Fibroblast of skin of left biceps (primary cell): ENCODE measurements around the gene WRAP53.
"Not testable (repeated sequence)": the region's sequence is repeated elsewhere in the genome, so short reads cannot be mapped to it uniquely, and the experiment has no call there.

Source experiments
- DNase-seq, 2 experiments: peaks; one replicate each; pipeline ENCODE4 v3.0.0-alpha.2; 2013; ENCODE audit warnings: low read depth in 2 of 2

WRAP53 gene

DNA sequence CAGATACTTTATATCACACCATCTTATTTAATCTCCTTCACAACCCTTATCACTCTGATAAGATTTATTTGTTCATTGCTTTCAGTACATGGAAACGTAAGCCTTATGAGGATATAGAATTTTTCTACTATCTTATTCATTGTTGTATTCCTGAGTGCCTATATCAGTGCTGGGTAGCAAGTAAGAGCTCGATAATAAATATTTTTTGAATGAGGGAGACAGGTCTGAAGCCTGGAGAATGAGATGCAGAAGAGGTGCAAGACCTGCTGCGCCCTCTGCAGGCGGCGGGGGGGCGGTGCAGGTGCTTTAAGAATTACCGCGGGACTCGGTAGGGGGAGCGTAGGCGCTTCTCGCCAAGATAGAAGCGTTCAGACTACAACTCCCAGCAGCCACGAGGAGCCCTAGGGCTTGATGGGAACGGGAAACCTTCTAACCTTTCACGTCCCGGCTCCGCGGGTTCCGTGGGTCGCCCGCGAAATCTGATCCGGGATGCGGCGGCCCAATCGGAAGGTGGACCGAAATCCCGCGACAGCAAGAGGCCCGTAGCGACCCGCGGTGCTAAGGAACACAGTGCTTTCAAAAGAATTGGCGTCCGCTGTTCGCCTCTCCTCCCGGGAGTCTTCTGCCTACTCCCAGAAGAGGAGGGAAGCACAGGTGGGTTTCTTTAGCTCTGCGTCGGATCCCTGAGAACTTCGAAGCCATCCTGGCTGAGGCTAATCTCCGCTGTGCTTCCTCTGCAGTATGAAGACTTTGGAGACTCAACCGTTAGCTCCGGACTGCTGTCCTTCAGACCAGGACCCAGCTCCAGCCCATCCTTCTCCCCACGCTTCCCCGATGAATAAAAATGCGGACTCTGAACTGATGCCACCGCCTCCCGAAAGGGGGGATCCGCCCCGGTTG, at the start of gene WRAP53:
WRAP53 (plus strand) TSS at position 570 of the 900 bp plus-strand sequence; CDS start at position 742, 172 bp downstream.
- DNase-seq, result peak; percentile 97 to 98

DNA sequence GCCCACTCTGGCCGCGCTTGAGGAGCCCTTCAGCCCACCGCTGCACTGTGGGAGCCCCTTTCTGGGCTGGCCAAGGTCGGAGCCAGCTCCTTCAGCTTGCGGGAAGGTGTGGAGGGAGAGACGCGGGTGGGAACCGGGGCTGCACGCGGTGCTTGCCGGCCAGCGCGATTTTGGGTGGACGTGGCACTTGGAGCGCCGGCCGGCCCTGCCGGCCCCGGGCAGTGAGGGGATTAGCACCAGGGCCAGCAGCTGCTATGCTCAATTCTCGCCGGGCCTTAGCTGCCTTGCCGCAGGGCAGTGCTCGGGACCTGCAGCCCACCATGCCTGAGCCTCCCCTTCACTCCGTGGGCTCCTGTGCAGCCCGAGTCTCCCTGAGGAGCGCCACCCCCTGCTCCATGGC, 47.5 kb upstream of the WRAP53 start:
- no peak for DNase-seq

DNA sequence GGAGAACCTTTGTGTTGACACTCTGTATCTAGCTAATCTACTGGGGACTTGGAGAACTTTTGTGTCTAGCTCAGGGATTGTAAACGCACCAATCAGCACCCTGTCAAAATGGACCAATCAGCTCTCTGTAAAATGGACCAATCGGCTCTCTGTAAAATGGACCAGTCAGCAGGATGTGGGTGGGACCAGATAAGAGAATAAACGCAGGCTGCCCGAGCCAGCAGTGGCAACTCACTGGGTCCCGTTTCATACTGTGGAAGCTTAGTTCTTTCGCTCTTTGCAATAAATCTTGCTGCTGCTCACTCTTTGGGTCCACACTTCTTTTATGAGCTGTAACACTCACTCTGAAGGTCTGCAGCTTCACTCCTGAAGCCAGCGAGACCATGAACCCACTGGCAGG, 46.6 kb upstream of the WRAP53 start:
- DNase-seq, result not testable (repeated sequence)

DNA sequence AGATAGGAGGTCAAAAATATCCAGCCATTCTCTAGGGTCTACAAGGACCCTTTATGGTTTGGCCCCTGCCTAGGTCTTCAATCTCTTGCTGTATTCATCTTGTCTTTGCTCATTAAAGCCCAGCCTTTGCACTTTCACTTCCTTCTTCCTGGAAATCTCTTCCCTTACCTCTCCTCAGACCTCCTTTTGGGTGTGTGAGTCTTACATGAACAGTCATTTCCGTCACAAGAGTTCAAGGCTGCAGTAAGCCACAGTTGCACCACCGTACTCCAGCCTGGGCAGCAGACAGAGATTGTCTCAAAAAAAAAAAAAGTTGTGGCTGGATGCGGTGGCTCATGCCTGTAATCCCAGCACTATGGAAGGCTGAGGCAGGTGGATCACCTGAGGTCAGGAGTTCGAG, 43.5 kb upstream of the WRAP53 start:
- no peak for DNase-seq

DNA sequence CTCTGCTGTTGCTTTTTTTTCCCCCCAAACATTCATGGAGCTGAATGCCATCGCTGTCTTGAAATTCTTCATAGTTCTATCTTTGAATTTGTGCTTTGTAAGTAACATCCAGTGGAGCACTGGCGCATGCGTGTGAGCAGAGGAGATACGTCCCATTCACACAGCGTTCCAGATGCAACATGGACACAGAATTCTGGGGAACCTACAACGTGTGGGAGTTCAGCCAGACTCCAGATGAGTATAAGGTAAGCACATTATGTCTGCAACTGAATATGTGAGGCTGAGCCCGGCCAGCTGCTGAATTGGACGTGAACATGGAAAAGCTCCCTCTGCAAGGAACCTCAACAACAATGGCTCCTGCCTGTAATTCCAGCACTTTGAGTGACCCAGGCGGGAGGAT, 41.8 kb upstream of the WRAP53 start:
- no peak for DNase-seq

DNA sequence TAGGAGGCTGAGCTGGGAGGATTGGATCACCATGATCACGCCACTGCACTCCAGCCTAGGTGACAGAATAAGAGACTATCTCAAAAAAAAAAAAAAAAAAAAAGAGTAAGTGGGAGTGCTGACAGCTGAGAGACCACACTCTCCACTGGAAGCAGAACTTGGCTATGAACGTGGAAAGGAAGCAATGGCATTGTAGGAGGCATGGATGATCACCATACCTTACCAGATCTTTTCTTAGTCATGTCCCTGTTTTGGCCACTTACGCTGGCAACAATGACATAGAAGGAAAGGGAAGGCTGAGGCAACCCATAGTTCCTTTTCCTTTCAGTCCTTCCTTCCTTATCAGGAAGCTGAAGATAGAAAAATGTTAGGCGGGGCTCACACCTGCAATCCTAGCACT, 41.3 kb upstream of the WRAP53 start:
- DNase-seq, result no peak

DNA sequence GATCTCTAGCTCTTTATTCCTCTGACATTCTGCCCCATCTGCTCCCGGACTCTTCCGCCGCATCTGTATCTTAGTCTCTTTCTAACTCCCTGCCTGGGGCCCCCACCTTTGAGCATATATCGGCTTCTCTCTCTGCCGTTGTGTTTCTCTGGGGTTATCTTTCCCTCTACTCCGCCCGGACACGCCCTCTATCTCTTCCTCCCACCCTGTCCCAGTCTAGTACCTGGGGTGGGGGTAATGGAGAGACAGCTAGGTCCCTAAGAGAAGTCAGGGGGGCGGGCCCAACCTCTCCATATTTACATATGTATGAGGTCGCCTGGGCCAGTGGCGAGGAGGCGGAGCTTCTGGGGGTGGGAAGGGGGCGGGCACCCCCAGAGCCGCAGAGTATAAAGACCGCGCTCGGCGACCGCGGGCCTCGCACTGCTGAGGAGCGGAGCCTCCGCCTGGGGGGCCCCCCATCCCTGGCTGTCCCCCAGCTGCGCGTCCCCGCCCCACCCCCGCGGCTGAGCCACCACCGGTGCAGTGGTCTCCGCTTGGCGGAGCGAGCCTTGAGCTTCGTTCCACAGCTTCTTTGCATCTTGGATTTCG, 37.7 kb upstream of the WRAP53 start, which contains the start of gene ATP1B2:
ATP1B2 (plus strand) TSS at position 418 of the 588 bp plus-strand sequence. CDS start 593 bp downstream, outside the sequence.
- DNase-seq, result no peak

DNA sequence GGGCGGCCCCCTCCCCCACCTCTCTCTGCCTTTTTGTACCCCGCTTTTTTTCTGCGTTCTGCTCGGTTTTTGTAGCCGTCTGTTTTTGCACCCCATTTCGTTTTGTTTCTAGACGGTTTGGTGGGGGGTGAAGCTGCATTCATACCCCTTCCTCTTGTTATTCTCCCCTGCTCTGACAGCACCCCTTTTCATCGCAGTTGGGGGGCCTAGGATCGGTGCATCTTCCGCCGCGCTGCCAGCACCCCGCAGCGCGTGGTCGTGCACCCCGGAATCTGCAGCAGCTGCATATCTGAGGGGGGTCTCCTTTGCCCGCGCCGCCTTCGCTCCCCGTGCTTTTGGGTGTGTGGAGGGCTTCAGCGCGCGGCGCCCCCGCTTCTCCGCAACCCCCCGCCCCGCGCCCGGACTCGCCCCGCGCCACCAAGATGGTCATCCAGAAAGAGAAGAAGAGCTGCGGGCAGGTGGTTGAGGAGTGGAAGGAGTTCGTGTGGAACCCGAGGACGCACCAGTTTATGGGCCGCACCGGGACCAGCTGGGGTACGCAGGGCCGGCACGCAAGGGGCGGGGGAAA, 37.1 kb upstream of the WRAP53 start:
- no peak for DNase-seq

DNA sequence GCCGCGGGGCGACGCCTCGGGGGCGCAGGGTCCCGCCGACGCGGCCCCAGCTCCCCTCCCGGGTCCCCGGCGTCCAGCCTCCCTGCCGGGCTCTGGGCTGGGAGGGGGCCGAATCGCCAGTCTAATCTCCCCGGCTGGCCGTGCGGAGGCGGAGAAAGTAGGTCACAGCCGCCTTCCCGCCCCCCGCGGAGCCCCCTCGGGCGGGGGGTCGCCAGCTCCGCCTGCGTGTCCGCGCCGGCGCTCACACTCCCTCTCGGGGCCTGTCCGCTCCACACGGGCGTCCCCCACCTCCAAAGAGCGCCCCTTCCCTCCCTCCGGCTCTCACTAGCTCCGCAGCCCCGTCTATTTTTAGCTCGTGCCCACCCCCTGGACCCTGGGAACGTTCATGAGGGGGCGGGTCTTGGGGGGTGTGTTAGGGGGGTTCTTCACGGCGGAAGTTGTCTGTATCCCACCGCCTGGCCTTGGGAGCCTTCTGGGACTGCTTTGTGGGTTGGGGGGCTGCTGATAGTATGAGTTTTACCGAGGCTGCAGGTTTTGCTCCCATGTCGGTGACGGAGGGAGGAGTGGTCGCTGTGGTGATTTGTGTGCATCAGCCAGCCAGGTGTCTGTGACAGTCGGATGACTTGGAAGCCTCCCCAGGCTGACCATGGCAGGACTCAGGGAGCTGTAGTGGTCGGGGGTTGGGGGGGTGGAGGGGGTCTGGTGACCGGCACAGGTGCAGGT, 36.5 kb upstream of the WRAP53 start:
- no peak for DNase-seq

DNA sequence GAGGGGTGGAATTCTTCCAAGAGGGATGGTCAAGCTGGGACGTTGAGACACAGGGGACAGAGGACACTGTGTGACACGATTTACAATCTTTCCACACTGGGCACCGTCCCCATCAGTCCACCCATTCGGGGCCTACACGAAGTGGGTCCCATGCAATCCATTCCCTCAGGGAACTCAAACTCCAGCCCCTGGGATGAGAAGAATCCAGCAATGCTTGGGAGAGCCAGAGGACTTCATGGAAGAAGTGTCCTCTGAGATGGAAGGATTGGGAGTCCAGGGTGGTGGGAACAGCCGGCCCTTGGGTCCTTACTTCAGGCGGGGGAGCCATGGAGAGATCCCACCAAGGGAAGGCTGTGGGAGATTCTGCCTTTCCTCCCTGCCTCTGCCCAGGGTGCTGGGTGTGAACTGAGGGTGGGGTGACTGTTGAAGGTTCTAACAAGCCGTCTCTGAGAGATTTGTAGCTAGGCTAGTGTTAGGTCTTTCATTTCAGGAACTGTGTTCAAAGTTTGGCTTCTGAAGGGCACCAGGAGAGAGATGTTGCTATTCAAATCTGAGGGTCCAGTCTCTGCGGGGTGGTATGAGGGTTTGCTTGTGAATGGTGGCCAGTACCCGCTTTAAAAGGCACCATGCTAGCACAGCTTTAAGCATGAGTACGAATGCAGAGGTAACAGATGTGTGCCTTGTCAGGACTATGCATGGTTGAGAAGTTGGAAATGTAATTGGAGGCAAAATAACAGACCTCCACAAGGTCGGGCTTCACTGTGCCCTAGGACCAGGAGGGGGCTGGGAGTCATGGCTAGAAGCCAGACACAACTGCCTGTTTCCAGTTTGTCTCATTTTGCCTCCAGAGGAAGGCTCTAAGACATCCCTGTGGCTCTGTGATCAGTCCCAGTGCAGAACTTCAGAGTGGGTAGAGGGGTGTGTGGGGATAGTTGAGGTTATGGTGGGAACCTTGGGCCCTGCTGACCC, 35.6 kb upstream of the WRAP53 start:
- no peak for DNase-seq

DNA sequence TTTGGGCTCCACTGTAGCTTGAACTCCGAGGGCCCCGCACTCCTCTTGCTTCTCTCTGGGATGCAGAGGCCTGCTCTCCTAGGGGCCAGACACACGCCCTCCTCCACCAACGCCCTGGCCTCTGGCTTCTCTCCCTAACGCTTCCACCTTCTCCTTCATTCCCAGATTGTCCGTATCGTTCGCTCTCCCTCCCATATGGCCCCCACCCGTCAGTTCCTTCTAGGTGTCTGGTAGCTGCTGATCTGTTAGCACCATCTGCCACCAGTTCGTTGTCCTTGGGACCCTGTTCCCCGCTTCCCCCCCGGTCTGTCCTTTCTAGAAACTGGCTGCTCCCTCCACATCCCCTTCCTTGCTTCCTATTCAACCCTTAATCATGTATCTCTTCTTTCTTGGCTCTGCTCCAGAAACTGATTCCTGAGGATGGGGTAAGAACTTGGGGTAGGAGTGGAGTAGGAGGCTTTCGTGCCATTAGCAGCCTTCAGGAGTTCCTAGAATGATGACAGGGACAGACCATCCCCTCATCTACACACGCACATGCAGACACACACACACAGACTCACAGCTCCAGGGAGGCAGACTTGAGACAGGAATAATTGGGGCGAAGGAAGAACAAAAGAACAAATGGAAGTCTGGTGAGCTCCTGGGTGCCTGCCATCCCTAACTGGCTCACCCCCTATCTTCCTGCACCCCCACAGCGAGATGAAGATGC, 33.3 kb upstream of the WRAP53 start:
- no peak for DNase-seq

DNA sequence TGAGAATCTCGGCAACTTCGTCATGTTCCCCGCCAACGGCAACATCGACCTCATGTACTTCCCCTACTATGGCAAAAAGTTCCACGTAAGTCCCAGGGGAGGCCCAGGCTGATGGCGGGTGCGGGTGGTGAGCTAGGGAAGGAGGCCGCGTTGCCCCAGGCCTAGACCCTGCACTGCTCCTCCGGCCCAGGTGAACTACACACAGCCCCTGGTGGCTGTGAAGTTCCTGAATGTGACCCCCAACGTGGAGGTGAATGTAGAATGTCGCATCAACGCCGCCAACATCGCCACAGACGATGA, 32.8 kb upstream of the WRAP53 start:
- no peak for DNase-seq

DNA sequence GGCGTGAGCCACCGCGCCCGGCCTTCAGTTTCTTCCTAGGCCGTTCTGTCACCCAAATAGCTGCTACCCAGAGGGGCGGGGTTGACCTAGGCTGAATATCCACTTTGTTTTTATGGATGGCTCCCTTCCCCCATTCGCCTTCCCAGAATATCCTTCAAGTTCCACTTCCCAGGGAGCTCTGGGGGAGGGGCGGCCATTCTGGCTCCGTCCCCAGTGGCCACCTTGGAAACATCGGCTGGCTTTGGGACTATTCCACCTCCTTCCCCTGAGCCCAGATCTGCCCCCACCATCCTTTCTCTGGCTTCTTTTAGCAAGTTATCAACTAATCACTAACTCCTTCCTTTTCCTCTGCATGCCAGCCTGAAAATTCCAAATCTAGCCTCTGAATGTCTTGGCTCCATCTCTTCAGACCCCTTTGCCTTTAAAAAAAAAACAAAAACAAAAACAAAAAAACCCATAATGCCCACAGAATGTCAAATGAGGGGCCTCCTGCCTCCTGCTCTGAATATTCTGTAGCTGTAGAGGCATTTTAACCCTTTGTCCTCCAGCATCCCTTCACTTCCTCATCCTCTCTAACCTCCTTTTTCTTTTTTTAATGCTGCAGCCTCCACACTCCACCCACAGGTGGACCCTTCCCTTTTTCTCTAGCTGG, 31.2 kb upstream of the WRAP53 start:
- DNase-seq, result no peak

DNA sequence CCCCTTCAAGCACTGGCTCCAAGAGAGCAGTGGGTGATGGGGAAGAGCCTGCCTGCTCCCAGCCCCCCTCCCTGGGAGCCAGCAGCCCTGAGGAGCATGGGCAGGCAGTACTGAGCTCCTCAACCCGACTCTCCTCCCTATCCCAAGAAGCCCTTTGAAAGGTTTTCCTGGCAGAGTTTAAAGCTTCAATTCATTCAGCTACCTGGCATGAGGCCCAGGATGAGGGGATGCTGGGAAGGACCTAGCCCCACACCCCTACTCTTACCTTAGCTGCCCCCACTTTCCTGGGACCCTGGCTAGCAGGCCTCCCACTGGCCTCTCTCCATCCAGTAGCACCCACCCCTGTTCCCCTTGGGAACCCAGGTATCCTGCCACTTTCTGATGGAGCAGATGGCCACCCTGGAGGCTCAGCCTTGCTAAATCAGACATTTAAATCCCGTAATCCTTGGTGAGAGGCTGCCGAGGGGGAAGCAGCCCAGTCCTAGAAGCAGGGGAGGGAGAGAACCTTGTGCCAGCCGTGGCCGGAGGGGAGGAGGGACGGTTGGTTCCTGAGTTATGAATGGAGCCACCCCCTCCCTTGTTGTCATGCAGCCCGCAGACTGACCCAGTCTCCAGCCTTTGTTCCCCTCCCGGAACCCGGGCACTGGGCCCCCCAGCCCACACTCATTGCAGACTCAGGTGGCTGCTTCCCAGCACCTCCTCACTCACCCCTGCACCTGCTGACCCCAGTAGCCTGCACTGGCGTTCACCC, 20.4 kb upstream of the WRAP53 start:
- DNase-seq, result no peak

DNA sequence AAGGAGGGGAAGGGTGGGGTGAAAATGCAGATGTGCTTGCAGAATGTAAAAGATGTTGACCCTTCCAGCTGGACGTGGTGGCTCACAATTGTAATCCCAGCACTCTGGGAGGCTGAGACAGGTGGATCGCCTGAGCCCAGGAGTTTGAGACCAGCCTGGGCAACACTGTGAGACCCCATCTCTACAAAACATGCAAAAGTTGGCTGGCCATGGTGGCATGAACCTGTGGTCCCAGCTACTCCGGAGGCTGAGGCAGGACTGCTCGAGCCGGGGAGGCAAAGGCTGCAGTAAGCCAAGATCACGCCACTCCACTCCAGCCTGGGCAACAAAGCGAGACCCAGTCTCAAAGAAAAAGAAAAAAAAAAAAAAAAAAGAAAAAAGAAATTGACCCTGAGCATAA, 19.8 kb upstream of the WRAP53 start:
- no peak for DNase-seq

DNA sequence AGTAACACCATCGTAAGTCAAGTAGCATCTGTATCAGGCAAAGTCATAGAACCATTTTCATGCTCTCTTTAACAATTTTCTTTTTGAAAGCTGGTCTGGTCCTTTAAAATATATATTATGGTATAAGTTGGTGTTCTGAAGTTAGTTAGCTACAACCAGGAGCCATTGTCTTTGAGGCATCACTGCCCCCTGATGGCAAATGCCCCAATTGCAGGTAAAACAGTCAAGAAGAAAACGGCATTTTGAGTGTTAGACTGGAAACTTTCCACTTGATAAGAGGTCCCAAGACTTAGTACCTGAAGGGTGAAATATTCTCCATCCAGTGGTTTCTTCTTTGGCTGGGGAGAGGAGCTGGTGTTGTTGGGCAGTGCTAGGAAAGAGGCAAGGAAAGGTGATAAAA, 15.0 kb upstream of the WRAP53 start:
- DNase-seq, result no peak

DNA sequence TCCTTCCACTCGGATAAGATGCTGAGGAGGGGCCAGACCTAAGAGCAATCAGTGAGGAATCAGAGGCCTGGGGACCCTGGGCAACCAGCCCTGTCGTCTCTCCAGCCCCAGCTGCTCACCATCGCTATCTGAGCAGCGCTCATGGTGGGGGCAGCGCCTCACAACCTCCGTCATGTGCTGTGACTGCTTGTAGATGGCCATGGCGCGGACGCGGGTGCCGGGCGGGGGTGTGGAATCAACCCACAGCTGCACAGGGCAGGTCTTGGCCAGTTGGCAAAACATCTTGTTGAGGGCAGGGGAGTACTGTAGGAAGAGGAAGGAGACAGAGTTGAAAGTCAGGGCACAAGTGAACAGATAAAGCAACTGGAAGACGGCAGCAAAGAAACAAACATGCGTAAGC, 13.3 kb upstream of the WRAP53 start:
- no peak for DNase-seq

DNA sequence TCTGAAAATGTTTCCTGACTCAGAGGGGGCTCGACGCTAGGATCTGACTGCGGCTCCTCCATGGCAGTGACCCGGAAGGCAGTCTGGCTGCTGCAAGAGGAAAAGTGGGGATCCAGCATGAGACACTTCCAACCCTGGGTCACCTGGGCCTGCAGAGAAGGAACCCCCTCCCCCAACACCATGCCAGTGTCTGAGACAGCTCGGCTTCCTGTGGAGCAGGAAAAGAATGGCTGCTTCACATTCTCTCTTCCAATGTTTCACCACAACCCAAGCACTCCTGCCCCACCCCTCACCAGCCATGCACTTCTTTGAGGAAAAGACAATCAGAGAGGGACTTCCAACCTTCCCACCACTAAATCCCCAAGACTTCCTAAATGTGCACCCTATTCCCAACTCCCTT, 11.7 kb upstream of the WRAP53 start:
- DNase-seq, result no peak

DNA sequence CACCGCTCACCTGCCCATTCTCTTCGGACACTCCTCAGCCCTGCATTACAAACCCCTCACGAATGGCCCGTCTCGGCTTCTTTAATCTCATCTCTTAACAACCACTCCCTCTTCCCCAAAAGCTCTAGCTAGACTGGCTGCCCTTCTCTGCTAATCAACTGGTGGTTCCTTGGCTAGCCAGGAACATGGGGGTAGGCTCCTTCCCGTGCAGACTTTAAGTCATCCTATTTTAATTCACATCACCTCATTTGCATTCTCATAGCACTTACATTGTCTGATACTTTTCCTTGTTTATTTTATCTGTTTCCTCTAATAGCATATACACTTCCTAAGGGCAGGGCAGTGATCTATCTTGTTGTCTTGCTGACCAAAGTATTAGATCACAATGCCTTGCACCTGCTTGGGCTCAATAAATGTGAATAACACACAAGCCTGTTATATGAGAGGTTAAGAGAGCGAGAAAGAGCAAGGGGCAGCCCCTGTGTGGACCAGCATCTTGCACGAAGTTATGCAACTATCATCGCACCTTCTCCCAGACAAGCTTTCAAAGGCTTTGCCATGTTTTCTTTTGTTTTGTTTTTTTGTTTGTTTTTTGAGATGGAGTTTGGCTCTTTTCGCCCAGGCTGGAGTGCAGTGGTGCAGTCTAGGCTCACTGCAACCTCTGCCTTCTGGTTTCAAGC, 10.7 kb upstream of the WRAP53 start:
- DNase-seq, result no peak
